ENCODE measurements around the gene RAB8A.
"Not testable (repeated sequence)": the region's sequence is repeated elsewhere in the genome, so short reads cannot be mapped to it uniquely, and the experiment has no call there.

Gene RAB8A

DNA sequence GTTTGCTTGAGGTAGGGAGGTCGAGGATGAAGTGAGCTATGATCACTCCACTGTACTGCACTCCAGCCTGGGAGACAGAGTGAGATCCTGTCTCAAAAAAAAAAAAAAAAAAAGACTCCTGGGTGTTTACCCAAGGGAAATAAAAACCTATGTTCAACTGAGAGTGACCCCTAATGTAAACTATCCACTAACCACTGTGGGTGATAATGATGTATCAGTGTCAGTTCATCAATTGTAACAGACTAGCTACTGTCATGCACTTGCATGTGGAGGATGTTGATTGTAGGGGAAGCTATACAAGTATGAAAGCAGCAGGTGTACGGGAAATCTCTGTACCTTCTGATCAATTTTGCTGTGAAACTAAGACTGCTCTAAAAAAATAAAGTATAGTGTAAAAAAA, 64.3 kb downstream of the RAB8A start:
- no peak for DNase-seq (ENCODE audit: extremely low read depth, low read depth)
- H3K4me3 ChIP-seq (replicated peaks; ENCODE audit: low read depth, low read length), result no peak overlapping the region
- TF ChIP-seq, protein P1, sequence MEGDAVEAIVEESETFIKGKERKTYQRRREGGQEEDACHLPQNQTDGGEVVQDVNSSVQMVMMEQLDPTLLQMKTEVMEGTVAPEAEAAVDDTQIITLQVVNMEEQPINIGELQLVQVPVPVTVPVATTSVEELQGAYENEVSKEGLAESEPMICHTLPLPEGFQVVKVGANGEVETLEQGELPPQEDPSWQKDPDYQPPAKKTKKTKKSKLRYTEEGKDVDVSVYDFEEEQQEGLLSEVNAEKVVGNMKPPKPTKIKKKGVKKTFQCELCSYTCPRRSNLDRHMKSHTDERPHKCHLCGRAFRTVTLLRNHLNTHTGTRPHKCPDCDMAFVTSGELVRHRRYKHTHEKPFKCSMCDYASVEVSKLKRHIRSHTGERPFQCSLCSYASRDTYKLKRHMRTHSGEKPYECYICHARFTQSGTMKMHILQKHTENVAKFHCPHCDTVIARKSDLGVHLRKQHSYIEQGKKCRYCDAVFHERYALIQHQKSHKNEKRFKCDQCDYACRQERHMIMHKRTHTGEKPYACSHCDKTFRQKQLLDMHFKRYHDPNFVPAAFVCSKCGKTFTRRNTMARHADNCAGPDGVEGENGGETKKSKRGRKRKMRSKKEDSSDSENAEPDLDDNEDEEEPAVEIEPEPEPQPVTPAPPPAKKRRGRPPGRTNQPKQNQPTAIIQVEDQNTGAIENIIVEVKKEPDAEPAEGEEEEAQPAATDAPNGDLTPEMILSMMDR (IDR thresholded peaks at IDR 0.05; ENCODE audit: low read depth, low read length, missing control alignments), result no peak

DNA sequence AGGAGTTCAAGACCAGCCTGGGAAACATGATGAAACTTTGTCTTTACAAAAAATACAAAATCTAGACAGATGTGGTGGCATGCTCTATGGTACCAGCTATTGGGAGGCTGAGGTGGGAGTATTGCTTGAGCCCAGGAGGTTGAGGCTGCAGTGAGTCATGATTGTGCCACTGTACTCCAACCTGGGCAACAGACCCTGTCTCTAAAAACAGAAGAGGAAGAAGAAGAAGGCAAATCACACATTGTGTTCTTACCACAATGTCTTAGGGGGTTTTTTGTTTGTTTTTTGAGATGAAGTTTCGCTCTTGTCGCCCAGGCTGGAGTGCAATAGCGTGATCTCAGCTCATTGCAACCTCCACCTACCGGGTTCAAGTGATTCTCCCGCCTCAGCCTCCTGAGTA, 67.2 kb downstream of the RAB8A start:
- not testable (repeated sequence) for DNase-seq (ENCODE audit: extremely low read depth, low read depth); H3K4me3 ChIP-seq (replicated peaks; ENCODE audit: low read depth, low read length)

DNA sequence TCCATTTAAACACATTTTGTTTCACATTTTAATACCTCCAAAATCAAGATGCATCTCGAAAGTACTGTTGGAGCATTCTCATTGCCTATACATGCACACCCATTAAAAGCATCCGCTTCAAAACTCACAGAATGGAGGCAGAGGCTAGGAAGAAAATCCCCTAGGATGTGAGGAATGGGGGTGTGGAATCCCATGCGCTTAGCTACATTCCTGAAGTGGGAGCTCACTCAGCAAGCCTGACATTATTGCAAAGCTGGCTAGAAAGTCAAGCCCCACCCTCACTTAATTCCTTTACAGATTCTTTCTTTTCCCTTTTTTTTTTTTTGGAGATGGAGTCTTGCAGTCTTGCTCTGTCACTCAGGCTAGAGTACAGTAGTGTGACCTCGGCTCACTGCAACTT, 68.9 kb downstream of the RAB8A start:
- TF ChIP-seq, protein P1 (IDR thresholded peaks at IDR 0.05; ENCODE audit: low read depth, low read length, missing control alignments), result no peak
- H3K4me3 ChIP-seq (replicated peaks; ENCODE audit: low read depth, low read length), result no peak overlapping the region
- peak; percentile 60 for DNase-seq (ENCODE audit: extremely low read depth, low read depth)

Data from HFF-Myc (cell line).